ENCODE data around the gene AHSG.

The AHSG gene

DNA sequence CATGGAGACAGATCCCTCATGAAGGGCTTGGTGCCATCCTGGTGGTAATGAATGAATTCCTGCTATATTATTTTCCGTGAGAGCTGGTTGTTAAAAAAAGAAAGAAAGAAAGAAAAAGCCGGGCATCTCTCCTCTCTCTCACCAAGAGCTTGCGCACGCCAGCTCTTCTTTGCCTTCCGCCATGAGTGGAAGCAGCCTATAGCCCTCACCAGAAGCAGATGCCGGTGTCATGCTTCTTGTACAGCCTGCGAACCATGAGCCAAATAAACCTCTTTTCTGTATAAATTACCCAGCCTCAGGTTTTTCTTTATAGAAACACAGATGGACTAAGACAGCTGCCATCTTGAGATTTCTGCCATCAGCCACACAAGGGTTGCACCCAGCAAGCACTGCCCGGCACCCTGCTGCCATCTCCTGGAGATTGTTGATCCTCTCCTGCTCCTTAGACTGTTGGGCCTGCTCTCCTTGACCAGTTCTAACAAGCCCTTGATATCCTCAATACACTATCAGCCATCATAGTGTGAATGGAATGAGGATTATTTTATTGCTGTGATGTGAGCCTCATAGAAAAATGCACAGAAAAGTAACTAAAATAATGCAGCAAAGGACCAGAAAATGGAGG is 3.5 kb upstream of the AHSG start:
- Histone ChIP-seq H3K9me3 (ENCODE audit: severe bottlenecking) (no peaks in the 10 kb centered on the region), H3K27ac (no peak overlapping the region), H3K36me3 (no peaks in the 10 kb centered on the region), H3K4me3 (ENCODE audit: low read depth, low read length) (no peak overlapping the region), H3K27me3 (ENCODE audit: insufficient read depth, low read depth, severe bottlenecking) (peaks cover 5% of the 10 kb centered on the region)
- DNase-seq = peak; percentile 43
- TF ChIP-seq, protein P1, sequence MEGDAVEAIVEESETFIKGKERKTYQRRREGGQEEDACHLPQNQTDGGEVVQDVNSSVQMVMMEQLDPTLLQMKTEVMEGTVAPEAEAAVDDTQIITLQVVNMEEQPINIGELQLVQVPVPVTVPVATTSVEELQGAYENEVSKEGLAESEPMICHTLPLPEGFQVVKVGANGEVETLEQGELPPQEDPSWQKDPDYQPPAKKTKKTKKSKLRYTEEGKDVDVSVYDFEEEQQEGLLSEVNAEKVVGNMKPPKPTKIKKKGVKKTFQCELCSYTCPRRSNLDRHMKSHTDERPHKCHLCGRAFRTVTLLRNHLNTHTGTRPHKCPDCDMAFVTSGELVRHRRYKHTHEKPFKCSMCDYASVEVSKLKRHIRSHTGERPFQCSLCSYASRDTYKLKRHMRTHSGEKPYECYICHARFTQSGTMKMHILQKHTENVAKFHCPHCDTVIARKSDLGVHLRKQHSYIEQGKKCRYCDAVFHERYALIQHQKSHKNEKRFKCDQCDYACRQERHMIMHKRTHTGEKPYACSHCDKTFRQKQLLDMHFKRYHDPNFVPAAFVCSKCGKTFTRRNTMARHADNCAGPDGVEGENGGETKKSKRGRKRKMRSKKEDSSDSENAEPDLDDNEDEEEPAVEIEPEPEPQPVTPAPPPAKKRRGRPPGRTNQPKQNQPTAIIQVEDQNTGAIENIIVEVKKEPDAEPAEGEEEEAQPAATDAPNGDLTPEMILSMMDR (IDR thresholded peaks at IDR 0.05; ENCODE audit: low read depth, low read length) = peak; percentile 52

DNA sequence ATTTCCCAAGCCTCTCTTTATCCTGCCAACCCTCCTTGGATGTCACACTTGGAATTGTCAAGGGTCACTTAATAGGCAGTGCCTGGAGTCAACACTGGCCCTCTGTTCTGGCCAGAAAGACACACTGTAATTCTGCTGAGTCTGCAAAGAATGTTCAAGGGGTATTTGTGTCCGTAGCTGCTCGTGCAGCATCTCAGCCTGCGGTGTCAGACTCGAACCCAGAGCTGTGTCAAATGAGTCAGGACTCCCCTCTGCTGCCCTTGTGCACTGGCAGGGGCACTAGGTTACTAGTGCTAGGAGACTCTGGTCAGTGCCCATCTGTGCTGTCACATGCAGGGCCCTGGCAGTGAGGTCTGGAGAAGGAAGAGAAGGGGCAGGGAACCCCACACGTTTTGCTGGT is 795 bp upstream of the AHSG start:
- Histone ChIP-seq H3K4me3 (ENCODE audit: low read depth, low read length) (no peak overlapping the region), H3K27ac (no peak overlapping the region), H3K36me3 (no peaks in the 10 kb centered on the region), H3K27me3 (ENCODE audit: insufficient read depth, low read depth, severe bottlenecking) (peaks cover 8% of the 10 kb centered on the region), H3K9me3 (ENCODE audit: severe bottlenecking) (no peaks in the 10 kb centered on the region)
- no peak for DNase-seq
- TF ChIP-seq, protein P1 (IDR thresholded peaks at IDR 0.05; ENCODE audit: low read depth, low read length) = no peak

DNA sequence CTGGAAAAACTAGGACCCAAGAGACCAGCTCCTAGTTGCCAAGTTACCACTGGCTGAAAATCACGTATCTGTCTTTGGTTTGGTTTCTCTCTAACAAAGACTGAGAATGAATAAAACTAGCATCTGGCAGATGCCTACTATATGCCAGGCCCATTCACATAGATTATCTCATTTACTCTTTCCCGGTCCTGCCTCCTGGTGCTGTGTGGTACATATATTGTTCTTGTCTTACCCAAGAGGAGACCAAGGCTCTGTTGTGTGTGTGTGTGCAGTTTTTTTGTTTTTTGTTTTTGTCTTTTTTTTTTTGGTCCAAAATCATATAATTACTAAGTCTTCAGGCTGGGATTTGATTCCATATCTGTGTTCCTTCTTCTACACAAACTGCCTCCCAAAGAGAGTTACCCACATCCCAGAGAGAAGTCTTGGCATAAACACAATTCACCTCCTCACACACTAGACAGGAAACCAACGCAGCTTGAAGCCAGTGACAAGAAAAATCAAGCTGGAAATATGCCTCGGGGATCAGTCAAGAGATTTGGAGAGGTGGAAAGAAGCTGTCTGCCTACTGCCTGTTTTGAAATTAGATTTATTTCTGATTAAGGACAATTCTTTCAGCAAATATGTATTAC is 891 bp downstream of the AHSG start:
- Histone ChIP-seq H3K36me3 (no peaks in the 10 kb centered on the region), H3K27me3 (ENCODE audit: insufficient read depth, low read depth, severe bottlenecking) (peaks cover 12% of the 10 kb centered on the region), H3K27ac (no peak overlapping the region), H3K4me3 (ENCODE audit: low read depth, low read length) (no peak overlapping the region), H3K9me3 (ENCODE audit: severe bottlenecking) (no peaks in the 10 kb centered on the region)
- TF ChIP-seq, protein P1 (IDR thresholded peaks at IDR 0.05; ENCODE audit: low read depth, low read length) = no peak
- no peak for DNase-seq

DNA sequence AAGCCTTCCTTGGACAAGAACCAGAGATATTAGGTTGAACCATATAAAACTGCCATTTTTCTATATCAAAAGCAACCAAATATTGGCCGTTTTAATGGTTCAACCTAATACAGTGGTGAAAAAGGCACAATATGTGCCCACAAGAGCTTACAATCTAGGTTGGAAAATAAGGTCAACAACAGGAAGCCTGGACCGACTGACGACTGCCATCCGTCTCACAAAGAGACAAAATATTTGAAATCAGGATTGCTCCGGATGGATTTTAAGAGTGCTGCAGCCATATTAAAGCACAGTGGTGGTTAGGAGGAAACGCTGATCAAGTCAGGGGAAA is 1.4 kb downstream of the AHSG start:
- DNase-seq = no peak
- H3K9me3 ChIP-seq (ENCODE audit: severe bottlenecking) = no peaks in the 10 kb centered on the region
- peaks cover 12% of the 10 kb centered on the region for H3K27me3 ChIP-seq (ENCODE audit: insufficient read depth, low read depth, severe bottlenecking)
- H3K27ac ChIP-seq = no peak overlapping the region
- H3K4me3 ChIP-seq (ENCODE audit: low read depth, low read length) = no peak overlapping the region
- H3K36me3 ChIP-seq = no peaks in the 10 kb centered on the region
- TF ChIP-seq, protein P1 (IDR thresholded peaks at IDR 0.05; ENCODE audit: low read depth, low read length) = no peak

DNA sequence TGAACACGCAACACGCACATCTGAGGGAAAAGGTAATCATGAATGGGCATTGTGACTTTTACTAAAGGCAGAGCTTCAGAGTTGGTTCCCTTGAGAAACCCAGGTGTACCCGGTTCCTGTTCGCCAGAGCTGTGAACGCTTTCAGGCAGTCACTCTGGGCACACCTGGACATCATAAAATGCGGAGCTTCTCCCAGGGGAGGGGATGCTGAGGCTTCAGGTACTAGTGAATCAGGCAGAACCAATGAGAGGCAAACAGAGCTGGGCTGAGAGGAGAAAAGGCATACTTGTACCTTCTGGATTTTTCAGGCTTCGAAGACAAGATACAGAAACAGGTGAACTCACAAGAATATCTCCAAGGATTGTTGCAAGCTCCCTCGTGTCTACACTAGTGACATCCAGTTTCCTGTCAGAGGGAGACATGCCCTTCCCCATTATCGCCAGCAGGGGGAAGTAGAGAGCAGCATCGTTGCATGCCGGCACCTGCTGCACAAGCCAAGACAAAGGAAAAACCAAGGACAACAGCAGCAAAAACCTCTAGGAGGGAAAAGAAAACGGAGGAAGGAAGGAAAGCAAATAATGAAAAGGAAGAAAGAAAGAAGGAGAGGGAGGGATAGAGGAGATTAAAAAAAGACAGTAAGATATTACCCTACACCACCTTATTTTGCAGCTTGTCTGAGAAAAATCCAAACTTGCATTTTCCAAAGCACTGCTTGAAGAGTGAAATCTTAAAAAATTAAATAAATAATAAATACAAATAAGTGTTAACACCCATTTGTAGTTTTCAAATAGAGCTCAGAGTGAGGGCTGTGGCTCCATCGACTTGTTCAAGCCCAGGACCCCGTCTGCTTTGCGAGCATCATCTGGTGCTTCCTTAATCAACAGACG is 2.0 kb downstream of the AHSG start:
- H3K36me3 ChIP-seq = no peaks in the 10 kb centered on the region
- no peak overlapping the region for H3K27ac ChIP-seq
- TF ChIP-seq, protein P1 (IDR thresholded peaks at IDR 0.05; ENCODE audit: low read depth, low read length) = peak; percentile 88
- DNase-seq = peak; percentile 68
- no peak overlapping the region for H3K4me3 ChIP-seq (ENCODE audit: low read depth, low read length)
- H3K9me3 ChIP-seq (ENCODE audit: severe bottlenecking) = no peaks in the 10 kb centered on the region
- peaks cover 12% of the 10 kb centered on the region for H3K27me3 ChIP-seq (ENCODE audit: insufficient read depth, low read depth, severe bottlenecking)
